HG03097 (cell line): ENCODE data around the gene PML.
"Not testable (repeated sequence)": the region's sequence is repeated elsewhere in the genome, so short reads cannot be mapped to it uniquely, and the experiment has no call there.

Experiments
- ATAC-seq: cut with Tn5 transposase; IDR thresholded peaks from one replicate; pipeline ENCODE4 v1.9.1; 2021; ENCODE audit not compliant: unreplicated experiment, low FRiP score

Gene PML

GRCh38 chr15:74037171-74038117 lies 42.9 kb downstream of the PML start:
- no peak for ATAC-seq

- ATAC-seq: no peak
Observed at GRCh38 chr15:74038707-74039655, 44.5 kb downstream of the PML start.

- no peak for ATAC-seq
Observed at GRCh38 chr15:74039656-74040010, 45.1 kb downstream of the PML start.

- no peak for ATAC-seq
Observed at GRCh38 chr15:74040109-74040850, 45.8 kb downstream of the PML start.

GRCh38 chr15:74041311-74041756 lies 46.8 kb downstream of the PML start:
- ATAC-seq: no peak

DNA sequence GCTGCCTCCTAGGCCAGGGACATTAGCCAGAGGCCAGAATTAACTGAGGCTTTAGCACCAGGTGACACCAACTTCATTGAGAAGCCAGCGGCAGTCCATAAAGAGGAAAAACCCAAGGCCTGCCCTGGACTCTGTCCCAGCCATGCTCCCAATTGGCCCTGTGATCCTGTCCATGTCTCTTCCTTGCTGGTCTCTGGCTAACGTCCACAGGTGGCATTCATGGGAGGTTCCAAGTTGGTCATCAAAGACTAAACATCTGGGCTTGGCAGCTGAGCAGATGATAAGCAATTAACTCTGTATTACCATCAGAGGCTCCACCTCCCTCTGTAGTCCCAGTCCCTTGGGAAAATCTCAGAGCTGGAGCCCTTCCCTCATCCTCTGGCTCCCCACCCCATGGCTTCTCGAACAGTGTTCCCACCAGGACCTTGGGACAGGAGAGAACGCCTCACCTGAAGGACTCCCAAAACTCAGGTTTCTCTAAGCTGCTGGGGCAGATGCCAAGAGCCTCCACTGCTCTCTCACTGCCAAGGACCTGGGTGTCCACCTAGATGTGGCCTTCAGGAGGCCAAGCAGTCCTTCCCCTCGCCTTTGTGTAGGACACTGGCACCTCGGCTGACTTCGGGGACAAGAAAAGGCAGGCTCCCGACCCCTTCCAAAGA lies 47.4 kb downstream of the PML start:
- no peak for ATAC-seq

DNA sequence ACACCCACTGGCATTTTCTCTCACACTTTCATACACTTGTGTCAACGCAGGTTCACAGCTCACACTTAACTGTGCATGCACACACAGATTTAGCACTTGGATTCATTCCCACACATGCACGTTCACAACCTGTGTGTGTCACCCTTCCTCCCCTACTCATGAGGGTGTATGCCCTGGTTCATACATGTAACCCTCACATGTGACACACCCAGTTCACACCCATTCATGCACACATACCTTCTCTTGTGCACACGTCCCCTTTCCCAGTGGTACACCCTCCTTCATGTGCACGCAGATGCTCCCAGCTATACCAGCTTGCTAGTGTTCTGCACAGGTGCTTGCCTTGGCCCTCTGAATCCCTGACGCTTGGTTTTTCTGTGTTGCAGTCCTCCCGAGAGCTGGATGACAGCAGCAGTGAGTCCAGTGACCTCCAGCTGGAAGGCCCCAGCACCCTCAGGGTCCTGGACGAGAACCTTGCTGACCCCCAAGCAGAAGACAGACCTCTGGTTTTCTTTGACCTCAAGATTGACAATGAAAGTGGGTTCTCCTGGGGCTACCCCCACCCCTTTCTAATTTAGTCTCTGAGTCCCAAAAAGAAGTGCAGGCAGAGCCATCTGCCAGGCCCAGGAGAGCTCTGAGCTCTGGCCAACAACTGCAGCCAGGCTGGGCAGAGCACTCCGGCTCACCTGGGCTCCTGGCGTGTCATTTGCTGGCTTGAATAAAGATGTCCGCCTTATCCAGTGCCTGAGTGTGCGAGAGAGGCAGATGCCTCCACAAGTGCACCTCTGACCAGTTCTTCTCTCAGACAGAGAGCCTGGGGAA lies 48.3 kb downstream of the PML start:
- ATAC-seq: no peak

DNA sequence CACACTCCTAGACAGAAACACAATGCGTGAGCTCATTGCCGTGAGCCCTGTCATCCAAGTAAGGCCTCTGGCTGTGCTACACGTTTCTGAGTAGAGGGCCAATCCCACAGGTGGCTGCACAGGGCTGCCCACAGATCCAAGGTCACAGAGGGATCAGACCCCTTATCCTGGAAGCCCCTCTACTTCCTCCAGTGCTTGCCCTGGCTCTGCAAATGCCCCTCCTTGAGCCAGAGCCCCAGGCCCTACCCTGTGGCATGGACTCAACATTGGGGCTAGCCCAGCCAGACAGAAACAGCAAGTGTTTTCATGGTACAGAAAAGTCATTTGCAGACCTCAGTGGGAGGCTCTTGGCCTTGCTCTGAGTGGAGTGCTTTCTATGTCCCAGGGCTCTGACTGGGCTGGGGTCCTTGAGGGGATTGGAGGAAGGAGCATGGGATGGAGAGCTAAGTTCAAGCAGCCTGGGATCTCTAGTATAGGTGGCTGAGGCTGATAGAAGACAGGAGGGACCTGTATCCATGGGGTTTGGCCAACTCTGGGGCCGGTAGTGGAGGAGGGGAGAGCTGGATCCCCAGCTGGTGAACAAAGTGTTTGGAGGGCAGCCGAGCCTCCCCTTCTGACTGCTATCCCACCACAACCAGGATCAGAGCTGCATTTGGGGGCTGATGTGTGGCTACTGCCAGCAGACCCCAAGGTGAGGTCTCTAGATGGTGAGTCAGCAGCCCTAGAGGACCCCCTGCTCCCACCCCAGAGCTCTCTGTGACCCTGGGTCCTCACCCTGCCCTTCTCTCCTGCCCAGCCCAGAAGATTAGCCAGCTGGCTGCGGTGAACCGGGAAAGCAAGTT lies 49.1 kb downstream of the PML start:
- ATAC-seq: no peak

DNA sequence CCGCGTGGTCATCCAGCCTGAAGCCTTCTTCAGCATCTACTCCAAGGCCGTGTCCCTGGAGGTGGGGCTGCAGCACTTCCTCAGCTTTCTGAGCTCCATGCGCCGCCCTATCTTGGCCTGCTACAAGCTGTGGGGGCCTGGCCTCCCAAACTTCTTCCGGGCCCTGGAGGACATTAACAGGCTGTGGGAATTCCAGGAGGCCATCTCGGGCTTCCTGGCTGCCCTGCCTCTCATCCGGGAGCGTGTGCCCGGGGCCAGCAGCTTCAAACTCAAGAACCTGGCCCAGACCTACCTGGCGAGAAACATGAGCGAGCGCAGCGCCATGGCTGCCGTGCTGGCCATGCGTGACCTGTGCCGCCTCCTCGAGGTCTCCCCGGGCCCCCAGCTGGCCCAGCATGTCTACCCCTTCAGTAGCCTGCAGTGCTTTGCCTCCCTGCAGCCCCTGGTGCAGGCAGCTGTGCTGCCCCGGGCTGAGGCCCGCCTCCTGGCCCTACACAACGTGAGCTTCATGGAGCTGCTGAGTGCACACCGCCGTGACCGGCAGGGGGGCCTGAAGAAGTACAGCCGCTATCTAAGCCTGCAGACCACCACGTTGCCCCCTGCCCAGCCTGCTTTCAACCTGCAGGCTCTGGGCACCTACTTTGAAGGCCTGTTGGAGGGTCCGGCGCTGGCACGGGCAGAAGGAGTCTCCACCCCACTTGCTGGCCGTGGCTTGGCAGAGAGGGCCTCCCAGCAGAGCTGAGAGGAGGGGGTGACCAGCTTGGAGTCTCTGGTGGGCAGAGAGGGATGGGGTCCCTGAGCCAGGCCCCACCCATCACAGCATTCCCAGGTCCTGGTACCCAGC lies 50.0 kb downstream of the PML start:
- no peak for ATAC-seq

DNA sequence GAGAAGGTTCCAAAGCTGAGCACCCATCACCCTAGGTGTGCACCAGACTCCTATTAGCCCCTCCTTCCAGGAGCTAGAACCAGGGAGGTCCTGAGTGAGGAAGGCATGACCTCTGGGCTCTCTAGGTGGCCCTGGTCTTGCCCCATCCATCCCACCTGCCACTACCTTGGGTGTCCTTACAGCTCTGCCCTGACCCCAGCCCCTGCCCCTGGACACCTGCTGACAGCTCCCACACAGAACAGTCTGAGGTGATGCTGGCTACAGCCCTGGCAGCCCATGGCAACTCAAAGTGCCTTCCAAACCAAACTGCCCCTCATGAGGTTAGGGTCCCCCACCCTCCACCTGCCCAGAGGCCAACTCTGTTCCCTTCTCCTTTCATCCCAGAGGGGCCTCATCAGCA lies 50.7 kb downstream of the PML start:
- no peak for ATAC-seq

DNA sequence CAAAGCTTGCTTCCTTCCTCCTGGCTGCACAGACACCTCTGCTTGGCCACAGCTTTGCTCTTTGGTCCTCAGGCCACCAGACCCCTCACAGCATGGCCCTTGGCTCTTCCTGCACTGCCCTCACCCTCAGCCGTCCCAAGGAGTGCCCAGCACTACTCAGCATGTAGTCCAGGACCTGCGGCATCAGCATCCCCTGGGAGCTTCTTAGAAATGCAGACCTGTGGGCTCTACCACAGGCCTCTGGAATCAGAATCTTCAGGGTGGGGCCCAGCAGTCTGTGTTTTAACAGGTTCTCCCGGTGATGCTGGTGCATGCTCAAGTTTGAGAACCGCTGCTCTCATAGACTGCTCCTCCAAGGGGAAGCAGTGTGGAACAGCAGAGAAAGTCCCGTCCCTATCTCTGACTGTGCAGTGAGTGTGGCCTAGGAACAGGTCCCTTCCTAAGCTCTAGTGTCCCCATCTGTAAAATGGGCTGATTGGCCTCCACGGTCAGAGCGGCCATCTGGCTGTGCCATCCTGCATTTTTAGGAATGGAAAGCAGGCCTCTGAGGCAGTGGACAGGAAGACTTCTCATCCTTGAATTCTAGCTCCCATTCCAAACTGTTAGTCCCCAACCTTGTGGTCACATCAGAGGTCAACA lies 51.2 kb downstream of the PML start:
- no peak for ATAC-seq

- ATAC-seq: no peak
Observed at GRCh38 chr15:74046275-74046674, 51.8 kb downstream of the PML start.

- ATAC-seq: no peak
Observed at GRCh38 chr15:74050127-74050526, 55.6 kb downstream of the PML start.

DNA sequence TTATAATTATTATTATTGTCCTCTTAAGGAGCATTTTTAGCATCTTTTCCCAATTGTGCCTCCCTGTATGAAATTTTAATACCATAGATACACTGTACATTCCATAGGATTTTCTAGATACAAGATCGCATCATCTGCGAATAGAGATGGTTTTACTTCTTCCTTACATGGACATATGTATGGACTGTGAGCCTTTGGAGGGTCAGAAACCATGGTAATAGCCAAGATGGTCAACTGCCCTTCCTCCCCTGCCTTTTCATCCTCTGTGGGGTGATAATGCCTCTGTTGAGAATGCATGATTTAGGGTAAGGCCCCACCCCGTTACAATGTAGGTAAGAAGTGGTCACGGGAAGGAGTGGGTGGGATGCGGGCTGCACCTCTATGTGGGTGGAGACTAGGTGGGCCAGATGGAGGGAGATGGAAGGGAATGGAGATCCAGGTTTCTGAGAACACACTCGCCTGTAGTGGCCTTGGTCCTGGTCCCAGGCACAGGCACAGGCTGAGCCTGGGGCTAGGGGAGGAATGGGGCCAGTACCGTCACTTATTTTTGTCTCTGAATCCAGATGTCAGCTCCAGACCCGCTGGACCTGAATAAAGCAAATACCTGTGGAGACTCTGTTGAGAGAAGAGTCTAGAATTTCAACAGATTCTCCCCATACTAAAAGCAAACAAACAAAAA lies 56.2 kb downstream of the PML start:
- no peak for ATAC-seq

GRCh38 chr15:74052271-74053260 lies 58.0 kb downstream of the PML start:
- not testable (repeated sequence) for ATAC-seq
